LNCaP clone FGC (cell line): ENCODE data around the gene RPS6KA1.

Experiments
- DNase-seq: peaks from one replicate; pipeline ENCODE4 v3.0.0-alpha.2; 2011; ENCODE audit warnings: low read depth
- H3K4me3 ChIP-seq: 2 replicates; pipeline ENCODE4 v1.5.1; 2011; ENCODE audit warnings: mild to moderate bottlenecking, low read depth, low read length, control low read depth
- CTCF ChIP-seq: IDR thresholded peaks from 2 replicates; pipeline ENCODE4 v1.5.1; 2012; ENCODE audit warnings: mild to moderate bottlenecking; ENCODE audit not compliant: control insufficient read depth, insufficient read depth; ENCODE audit errors: extremely low read depth

The RPS6KA1 gene

DNA sequence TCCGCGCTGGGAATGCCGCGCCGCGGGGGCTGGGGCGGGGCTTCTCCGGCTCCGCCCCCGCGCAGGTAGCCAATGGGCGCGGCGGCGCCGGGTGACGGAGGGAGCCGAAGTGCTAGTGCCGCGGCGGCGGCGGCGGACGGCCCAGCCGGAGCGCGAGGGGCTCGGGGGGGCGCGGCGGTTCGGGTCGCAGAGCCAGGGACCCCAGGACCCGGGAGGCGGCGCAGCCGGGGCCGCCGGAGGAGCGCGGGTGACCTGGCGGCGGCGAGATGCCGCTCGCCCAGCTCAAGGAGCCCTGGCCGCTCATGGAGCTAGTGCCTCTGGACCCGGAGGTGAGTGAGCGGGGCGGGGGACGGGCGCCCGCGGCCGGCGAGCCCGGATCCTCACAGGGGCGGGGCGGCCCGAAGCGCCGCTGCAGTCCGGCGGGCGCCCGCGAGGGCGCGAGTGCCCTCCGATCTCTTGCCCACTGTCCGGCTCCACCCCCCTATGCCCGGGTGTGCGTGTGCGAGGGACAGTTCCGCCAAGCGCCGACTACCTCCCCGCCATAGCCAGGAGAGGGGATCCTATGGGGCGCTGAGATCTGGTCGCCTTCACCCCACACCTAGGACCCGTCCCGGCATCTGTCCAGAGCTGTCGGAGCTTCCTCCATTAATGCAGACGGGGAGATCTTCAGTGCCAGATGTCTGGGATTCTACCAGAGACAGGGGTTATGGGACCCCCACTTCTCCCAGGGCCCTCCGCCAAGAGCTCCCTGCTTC is at the start of gene RPS6KA1:
Gene RPS6KA1, plus strand, starts transcription at position 107 of the 755 bp plus-strand sequence. Its CDS starts 160 bp downstream, at position 267.
- no peak for TF ChIP-seq CTCF
- DNase-seq, result no peak

DNA sequence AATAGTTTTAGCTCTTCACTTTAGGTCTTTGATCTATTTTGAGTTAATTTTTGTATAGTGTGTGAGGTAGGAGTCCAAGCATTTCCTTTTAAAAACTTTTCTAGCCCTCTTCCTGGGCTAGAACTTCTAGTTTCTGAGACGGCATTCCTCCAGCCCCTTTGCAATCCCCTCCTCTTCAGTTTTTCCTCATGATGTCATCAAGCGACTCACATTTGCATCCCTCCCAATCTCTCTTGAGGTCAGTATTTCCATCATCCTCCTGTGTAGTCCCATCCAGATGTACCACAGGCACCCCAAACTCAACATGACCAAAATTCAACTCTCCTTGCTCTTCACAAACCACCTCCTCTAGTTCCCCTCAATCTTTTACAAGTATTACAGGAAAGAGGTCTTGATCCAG is 46.6 kb upstream of the RPS6KA1 start:
- no peak for DNase-seq
- H3K4me3 ChIP-seq, result no peak overlapping the region
- no peak for TF ChIP-seq CTCF

More for the DNA sequence above, at the start of gene RPS6KA1:
- peak within 1 kb of the TSS; percentile 75 for H3K4me3 ChIP-seq

GRCh38 chr1:26483980-26484379 is 45.6 kb upstream of the RPS6KA1 start:
- TF ChIP-seq CTCF, result no peak
- DNase-seq, result no peak
- no peak overlapping the region for H3K4me3 ChIP-seq

- no peak overlapping the region for H3K4me3 ChIP-seq
- no peak for DNase-seq
- no peak for TF ChIP-seq CTCF
These were observed 39.4 kb upstream of the RPS6KA1 start for GRCh38 chr1:26490155-26490554.

- no peak overlapping the region for H3K4me3 ChIP-seq
- no peak for TF ChIP-seq CTCF
- no peak for DNase-seq
These were observed 36.3 kb upstream of the RPS6KA1 start for GRCh38 chr1:26493267-26493666.

DNA sequence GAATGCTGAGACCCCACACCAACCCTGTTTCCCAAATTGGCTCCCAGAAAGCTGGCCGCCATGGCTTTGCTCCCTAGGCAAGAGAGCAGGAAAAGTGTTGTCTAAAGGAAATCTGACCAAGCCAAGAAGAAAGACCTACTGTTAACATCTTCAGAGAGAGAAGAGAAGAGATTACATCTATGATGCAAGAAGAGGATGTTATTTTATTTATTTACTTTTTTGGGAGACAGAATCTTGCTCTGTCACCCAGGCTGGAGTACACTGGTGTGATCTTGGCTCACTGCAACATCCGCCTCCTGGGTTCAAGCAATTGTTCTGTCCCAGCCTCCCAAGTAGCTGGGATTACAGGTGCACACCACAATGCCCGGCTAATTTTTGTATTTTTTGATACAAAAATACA is 35.6 kb upstream of the RPS6KA1 start:
- TF ChIP-seq CTCF, result no peak
- DNase-seq, result no peak

GRCh38 chr1:26496861-26497260 is 32.7 kb upstream of the RPS6KA1 start:
- DNase-seq, result no peak
- no peak overlapping the region for H3K4me3 ChIP-seq
- no peak for TF ChIP-seq CTCF

More for the DNA sequence above, 35.6 kb upstream of the RPS6KA1 start:
- H3K4me3 ChIP-seq, result no peak overlapping the region
